SK-N-SH treated with all-trans-retinoic acid at 6 μM for 48 hours (cell line): ENCODE results near the gene COL15A1.

Experiments used
- CREB5 ChIP-seq: fragments of 250-450 bp; sonication (Bioruptor Pico); IDR thresholded peaks from 2 replicates; pipeline ENCODE4 v1.5.1; 2020; ENCODE audit warnings: low read depth, mild to moderate bottlenecking, moderate library complexity
- CSDC2 ChIP-seq: fragments of 250-450 bp; sonication (Bioruptor Pico); IDR thresholded peaks from 2 replicates; pipeline ENCODE4 v1.5.0; 2020; ENCODE audit warnings: mild to moderate bottlenecking, moderate library complexity
- ESRRG ChIP-seq: fragments of 250-450 bp; sonication (Bioruptor Pico); IDR thresholded peaks from 2 replicates; pipeline ENCODE4 v1.6.1; 2021; ENCODE audit warnings: mild to moderate bottlenecking
- ISL1 ChIP-seq: fragments of 250-450 bp; sonication (Bioruptor Pico); IDR thresholded peaks from 2 replicates; pipeline ENCODE4 v2.1.2; 2022; ENCODE audit warnings: mild to moderate bottlenecking, moderate library complexity
- PATZ1 ChIP-seq: fragments of 250-450 bp; sonication (Bioruptor Pico); IDR thresholded peaks from 2 replicates; pipeline ENCODE4 v1.8.0; 2020; ENCODE audit warnings: mild to moderate bottlenecking, moderate library complexity, borderline replicate concordance
- POU6F1 ChIP-seq: fragments of 250-450 bp; sonication (Bioruptor Pico); IDR thresholded peaks from 2 replicates; pipeline ENCODE4 v1.8.0; 2021; ENCODE audit warnings: low read depth, mild to moderate bottlenecking, moderate library complexity, borderline replicate concordance
- SNAI2 ChIP-seq: fragments of 250-450 bp; sonication (Bioruptor Pico); IDR thresholded peaks from 2 replicates; pipeline ENCODE4 v1.5.0; 2020; ENCODE audit warnings: mild to moderate bottlenecking, moderate library complexity
- TCF4 ChIP-seq: fragments of 250-450 bp; sonication (Bioruptor Pico); IDR thresholded peaks from 2 replicates; pipeline ENCODE4 v1.8.0; 2021; ENCODE audit warnings: mild to moderate bottlenecking, moderate library complexity, borderline replicate concordance
- ZC3H10 ChIP-seq: fragments of 250-450 bp; sonication (Bioruptor Pico); IDR thresholded peaks from 2 replicates; pipeline ENCODE4 v1.5.1; 2021; ENCODE audit warnings: mild to moderate bottlenecking, moderate library complexity
- ZFP3 ChIP-seq: fragments of 250-450 bp; sonication (Bioruptor Pico); IDR thresholded peaks from 2 replicates; pipeline ENCODE4 v1.5.0; 2020; ENCODE audit warnings: mild to moderate bottlenecking, moderate library complexity
- TF ChIP-seq, protein P1 (sequence below): fragments of 250-450 bp; sonication (Bioruptor Pico); IDR thresholded peaks from 2 replicates; pipeline ENCODE4 v1.5.1; 2021; ENCODE audit warnings: mild to moderate bottlenecking, moderate library complexity

DNA sequence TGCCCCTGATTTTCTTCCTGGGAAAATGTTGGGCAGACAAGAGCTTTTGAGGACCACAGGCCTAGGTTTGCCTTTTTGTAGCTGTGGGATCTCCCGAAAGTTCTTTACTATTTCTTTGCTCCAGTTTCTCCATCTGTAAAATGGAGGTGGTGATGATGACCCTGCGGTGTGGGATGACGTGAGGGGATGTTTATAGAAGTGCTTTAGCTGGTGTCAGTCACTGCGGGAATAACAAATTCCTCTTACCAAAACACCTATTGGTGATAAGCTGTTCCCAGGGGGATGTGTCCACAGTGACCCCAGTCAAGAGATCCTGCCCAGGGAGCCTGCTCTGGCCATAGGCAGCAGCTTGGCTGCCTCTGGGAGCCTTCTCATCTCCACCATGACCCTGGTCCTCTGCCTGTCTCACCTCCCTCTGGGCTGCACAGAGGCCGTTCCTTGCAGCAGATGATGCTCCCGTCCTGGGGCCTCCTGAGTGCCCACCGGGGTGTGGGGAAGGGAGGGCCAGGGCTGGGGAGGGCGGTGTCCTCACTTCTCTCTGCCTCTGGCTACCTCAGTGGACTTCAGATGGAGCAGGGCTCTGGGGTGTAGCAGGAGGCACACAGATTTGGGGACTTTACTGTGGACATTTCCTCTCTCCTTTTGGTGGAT is 77.2 kb downstream of the COL15A1 start:
- TF ChIP-seq ISL1, result no peak
- no peak for TF ChIP-seq ZFP3 (CRISPR knock-in tag)
- TF ChIP-seq PATZ1 (CRISPR knock-in tag), result no peak
- no peak for TF ChIP-seq POU6F1 (CRISPR knock-in tag)
- TF ChIP-seq CSDC2, result no peak
- no peak for TF ChIP-seq TCF4 (CRISPR knock-in tag)
- no peak for TF ChIP-seq CREB5 (CRISPR knock-in tag)
- TF ChIP-seq ZC3H10 (CRISPR knock-in tag), result no peak
- TF ChIP-seq SNAI2 (CRISPR knock-in tag), result no peak
- TF ChIP-seq, protein P1, sequence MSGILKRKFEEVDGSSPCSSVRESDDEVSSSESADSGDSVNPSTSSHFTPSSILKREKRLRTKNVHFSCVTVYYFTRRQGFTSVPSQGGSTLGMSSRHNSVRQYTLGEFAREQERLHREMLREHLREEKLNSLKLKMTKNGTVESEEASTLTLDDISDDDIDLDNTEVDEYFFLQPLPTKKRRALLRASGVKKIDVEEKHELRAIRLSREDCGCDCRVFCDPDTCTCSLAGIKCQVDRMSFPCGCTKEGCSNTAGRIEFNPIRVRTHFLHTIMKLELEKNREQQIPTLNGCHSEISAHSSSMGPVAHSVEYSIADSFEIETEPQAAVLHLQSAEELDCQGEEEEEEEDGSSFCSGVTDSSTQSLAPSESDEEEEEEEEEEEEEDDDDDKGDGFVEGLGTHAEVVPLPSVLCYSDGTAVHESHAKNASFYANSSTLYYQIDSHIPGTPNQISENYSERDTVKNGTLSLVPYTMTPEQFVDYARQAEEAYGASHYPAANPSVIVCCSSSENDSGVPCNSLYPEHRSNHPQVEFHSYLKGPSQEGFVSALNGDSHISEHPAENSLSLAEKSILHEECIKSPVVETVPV (CRISPR knock-in tag), result no peak
- no peak for TF ChIP-seq ESRRG (CRISPR knock-in tag)
